ENCODE measurements around the gene STIP1. TPM values are rescaled to one million over a fixed set of nuclear protein-coding genes. Genes with fewer than 3 reads are reported as not detected.

Gene STIP1
- total and polyA plus RNA-seq, 9 of the 15 experiments (the other 6 are each of a cell fraction or from before 2014, with no cell fraction given): 58.1 to 465 (median 346) TPM

DNA sequence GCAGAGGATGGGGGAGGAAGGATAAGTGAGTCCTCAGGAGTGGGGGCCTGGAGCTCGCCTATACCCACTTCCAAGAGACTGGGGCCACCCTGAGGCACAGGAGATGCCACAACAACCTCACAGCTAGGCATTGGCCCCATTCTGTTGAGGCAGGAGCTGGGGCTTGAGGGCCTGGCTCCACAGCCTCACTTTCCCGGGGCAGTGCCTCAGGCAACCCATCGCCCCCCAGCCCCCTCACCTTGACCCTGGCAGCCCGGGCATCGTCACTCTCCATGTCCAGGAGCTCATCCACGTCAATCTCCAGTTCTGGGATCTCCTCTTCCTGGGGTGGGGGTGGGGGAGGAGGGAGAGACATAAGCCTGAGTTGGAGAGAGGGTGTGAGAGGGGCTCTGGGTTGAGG lies 59.0 kb downstream of the STIP1 start:
- Histone ChIP-seq H4K20me1 (replicated peaks; ENCODE audit: control insufficient read depth, insufficient read depth, low read length) (0 out of 2 replicates have a peak, but pooled peaks cover 3% of the 10 kb centered on the region), H3K4me1 (replicated peaks in 1 of 2; ENCODE audit: control insufficient read depth in 2 of 2, insufficient read depth in 2 of 2, low read length in 2 of 2) (peaks cover 39 to 88% of the 10 kb centered on the region in 2 experiments), H3K27me3 (ENCODE audit: control insufficient read depth in 2 of 2, insufficient read depth in 2 of 2, low read length in 2 of 2) (no peaks in the 10 kb centered on the region), H3K4me2 (ENCODE audit: insufficient read depth, low read length) (peak overlapping the region; percentile 99), H3K4me3 (peak overlapping the region; percentile 98), H3K9ac (ENCODE audit: insufficient read depth in 1 of 2, low read depth in 2 of 2, low read length in 2 of 2) (peak overlapping the region; percentile 95 to 98), H3K36me3 (ENCODE audit: control insufficient read depth, insufficient read depth, low read length) (peaks cover 42% of the 10 kb centered on the region), H3K9me3 (replicated peaks; ENCODE audit: control insufficient read depth, insufficient read depth, low read depth, low read length) (no peaks in the 10 kb centered on the region), H2AFZ (ENCODE audit: low read depth, low read length) (no peak overlapping the region), H3K9me1 (ENCODE audit: control insufficient read depth, insufficient read depth, low read length) (no peaks in the 10 kb centered on the region), H3K27ac (ENCODE audit: extremely low read depth, low read depth, low read length) (peak overlapping the region; percentile 98; the same call in 2 of the 3 replicates), H3K79me2 (ENCODE audit: control insufficient read depth, insufficient read depth, low read length) (peaks cover 55% of the 10 kb centered on the region)
- BruUV-seq (replicated peaks): no TSS peak
- CTCF ChIA-PET (ENCODE audit: low intra/inter-chr PET ratio): no interaction called here
- WGBS (ENCODE audit: insufficient coverage, low coverage, missing lambda C conversion rate): 25% methylated on average over 5 of the region's 6 CpGs
- in situ Hi-C loops (cut with MboI) (no loop called here), intact Hi-C loops (cut with micrococcal nuclease) (loop anchor here (10.0 kb wide), 1 partner anchor 60 kb away; the partner anchor contains the start of genes CATSPERZ and ESRRA)
- FAIRE-seq: no peak
- ATAC-seq: no peak
- DNase-seq (ENCODE audit: extremely low read depth in 1 of 4, low spot score in 3 of 4): no peak
- POLR2A ChIA-PET: interaction anchor here (0.6 to 7.8 kb wide), 9 partner anchors 8 to 141 kb away, joined by 3 to 58 read pairs (median 5); partner anchors contain the start of genes FERMT3, STIP1 and VEGFB
- TF ChIP-seq SREBF1 (IDR thresholded peaks at IDR 0.05; ENCODE audit: borderline replicate concordance, low read depth, low read length) (no peak), PML (IDR thresholded peaks at IDR 0.05; ENCODE audit: low read length) (0 out of 2 replicates have a peak, but pooled peaks have one; percentile 16), ZKSCAN3 (CRISPR knock-in tag; IDR thresholded peaks at IDR 0.05) (no peak), HMG20B (CRISPR knock-in tag; IDR thresholded peaks at IDR 0.05) (no peak), GABPA (tag; conservative IDR thresholded peaks at IDR 0.05; ENCODE audit: low read depth) (no peak), CHD1 (IDR thresholded peaks at IDR 0.05; ENCODE audit: low read length) (no peak), CBX5 (IDR thresholded peaks at IDR 0.05; ENCODE audit: borderline replicate concordance, low read depth) (no peak), LCOR (CRISPR knock-in tag; IDR thresholded peaks at IDR 0.05) (no peak), XRCC4 (IDR thresholded peaks at IDR 0.05; ENCODE audit: extremely low read depth, insufficient read depth, insufficient read length) (no peak), NCOA6 (IDR thresholded peaks at IDR 0.05) (no peak), MYNN (IDR thresholded peaks at IDR 0.05) (0 out of 2 replicates have a peak, but pooled peaks have one; percentile 20), MYNN (CRISPR knock-in tag; IDR thresholded peaks at IDR 0.05) (no peak), PTBP1 (IDR thresholded peaks at IDR 0.05; ENCODE audit: low read depth, low read length) (no peak), POLR2A (conservative IDR thresholded peaks at IDR 0.05) (peak; percentile 40), SUPT5H (IDR thresholded peaks at IDR 0.05) (0 out of 2 replicates have a peak, but pooled peaks have one; percentile 39)
- TF ChIP-seq, protein P1, sequence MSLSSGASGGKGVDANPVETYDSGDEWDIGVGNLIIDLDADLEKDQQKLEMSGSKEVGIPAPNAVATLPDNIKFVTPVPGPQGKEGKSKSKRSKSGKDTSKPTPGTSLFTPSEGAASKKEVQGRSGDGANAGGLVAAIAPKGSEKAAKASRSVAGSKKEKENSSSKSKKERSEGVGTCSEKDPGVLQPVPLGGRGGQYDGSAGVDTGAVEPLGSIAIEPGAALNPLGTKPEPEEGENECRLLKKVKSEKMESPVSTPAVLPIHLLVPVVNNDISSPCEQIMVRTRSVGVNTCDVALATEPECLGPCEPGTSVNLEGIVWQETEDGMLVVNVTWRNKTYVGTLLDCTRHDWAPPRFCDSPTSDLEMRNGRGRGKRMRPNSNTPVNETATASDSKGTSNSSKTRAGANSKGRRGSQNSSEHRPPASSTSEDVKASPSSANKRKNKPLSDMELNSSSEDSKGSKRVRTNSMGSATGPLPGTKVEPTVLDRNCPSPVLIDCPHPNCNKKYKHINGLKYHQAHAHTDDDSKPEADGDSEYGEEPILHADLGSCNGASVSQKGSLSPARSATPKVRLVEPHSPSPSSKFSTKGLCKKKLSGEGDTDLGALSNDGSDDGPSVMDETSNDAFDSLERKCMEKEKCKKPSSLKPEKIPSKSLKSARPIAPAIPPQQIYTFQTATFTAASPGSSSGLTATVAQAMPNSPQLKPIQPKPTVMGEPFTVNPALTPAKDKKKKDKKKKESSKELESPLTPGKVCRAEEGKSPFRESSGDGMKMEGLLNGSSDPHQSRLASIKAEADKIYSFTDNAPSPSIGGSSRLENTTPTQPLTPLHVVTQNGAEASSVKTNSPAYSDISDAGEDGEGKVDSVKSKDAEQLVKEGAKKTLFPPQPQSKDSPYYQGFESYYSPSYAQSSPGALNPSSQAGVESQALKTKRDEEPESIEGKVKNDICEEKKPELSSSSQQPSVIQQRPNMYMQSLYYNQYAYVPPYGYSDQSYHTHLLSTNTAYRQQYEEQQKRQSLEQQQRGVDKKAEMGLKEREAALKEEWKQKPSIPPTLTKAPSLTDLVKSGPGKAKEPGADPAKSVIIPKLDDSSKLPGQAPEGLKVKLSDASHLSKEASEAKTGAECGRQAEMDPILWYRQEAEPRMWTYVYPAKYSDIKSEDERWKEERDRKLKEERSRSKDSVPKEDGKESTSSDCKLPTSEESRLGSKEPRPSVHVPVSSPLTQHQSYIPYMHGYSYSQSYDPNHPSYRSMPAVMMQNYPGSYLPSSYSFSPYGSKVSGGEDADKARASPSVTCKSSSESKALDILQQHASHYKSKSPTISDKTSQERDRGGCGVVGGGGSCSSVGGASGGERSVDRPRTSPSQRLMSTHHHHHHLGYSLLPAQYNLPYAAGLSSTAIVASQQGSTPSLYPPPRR (CRISPR knock-in tag; IDR thresholded peaks at IDR 0.05; ENCODE audit: borderline replicate concordance): no peak
- TF ChIP-seq, protein P2, sequence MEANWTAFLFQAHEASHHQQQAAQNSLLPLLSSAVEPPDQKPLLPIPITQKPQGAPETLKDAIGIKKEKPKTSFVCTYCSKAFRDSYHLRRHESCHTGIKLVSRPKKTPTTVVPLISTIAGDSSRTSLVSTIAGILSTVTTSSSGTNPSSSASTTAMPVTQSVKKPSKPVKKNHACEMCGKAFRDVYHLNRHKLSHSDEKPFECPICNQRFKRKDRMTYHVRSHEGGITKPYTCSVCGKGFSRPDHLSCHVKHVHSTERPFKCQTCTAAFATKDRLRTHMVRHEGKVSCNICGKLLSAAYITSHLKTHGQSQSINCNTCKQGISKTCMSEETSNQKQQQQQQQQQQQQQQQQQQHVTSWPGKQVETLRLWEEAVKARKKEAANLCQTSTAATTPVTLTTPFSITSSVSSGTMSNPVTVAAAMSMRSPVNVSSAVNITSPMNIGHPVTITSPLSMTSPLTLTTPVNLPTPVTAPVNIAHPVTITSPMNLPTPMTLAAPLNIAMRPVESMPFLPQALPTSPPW (CRISPR knock-in tag; IDR thresholded peaks at IDR 0.05): no peak
- TF ChIP-seq, protein P3, sequence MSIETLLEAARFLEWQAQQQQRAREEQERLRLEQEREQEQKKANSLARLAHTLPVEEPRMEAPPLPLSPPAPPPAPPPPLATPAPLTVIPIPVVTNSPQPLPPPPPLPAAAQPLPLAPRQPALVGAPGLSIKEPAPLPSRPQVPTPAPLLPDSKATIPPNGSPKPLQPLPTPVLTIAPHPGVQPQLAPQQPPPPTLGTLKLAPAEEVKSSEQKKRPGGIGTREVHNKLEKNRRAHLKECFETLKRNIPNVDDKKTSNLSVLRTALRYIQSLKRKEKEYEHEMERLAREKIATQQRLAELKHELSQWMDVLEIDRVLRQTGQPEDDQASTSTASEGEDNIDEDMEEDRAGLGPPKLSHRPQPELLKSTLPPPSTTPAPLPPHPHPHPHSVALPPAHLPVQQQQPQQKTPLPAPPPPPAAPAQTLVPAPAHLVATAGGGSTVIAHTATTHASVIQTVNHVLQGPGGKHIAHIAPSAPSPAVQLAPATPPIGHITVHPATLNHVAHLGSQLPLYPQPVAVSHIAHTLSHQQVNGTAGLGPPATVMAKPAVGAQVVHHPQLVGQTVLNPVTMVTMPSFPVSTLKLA (conservative IDR thresholded peaks at IDR 0.05): no peak
